Gastroesophageal sphincter (tissue), 4 donors: ENCODE results near the gene KNDC1. TPM values are rescaled to one million over a fixed set of nuclear protein-coding genes. Genes with fewer than 3 reads are reported as not detected.

Experiments used
- ATAC-seq: fragments of 150-250 bp; one replicate; pipeline ENCODE4 v1.9.1; 2016; ENCODE audit warnings: mild to moderate bottlenecking, moderate library complexity
- H3K27ac ChIP-seq, 4 donors: fragments of 200-600 bp; sonication (generic) in 3 of 4; 1 replicate in 3 of 4; 2 replicates in 1 of 4; pipeline ENCODE4 v1.5.1; 2016 to 2019
- H3K27me3 ChIP-seq: fragments of 200-600 bp; sonication (generic); one replicate; pipeline ENCODE4 v1.5.1; 2019
- H3K36me3 ChIP-seq, 2 donors: fragments of 200-600 bp; sonication (generic); one replicate each; pipeline ENCODE4 v1.5.1; 2019; ENCODE audit warnings: control low read depth in 1 of 2
- H3K4me1 ChIP-seq, 3 donors: fragments of 200-600 bp; sonication (generic); 1 replicate in 2 of 3; 2 replicates in 1 of 3; pipeline ENCODE4 v1.5.1; 2016 to 2019; ENCODE audit warnings: control low read depth in 2 of 3
- H3K4me3 ChIP-seq, 2 donors: fragments of 200-600 bp; sonication (generic); one replicate each; pipeline ENCODE4 v1.5.1; 2019; ENCODE audit warnings: mild to moderate bottlenecking in 1 of 2, moderate library complexity in 1 of 2
- H3K9me3 ChIP-seq, 3 donors: fragments of 200-600 bp; sonication (generic); one replicate each; pipeline ENCODE4 v1.5.1; 2017 to 2019; ENCODE audit warnings: control low read depth in 2 of 3
- EP300 ChIP-seq: sonication (generic); formaldehyde crosslinking; IDR thresholded peaks from one replicate; pipeline ENCODE4 v1.6.1; 2017; ENCODE audit warnings: antibody characterized with exemption, mild to moderate bottlenecking
- POLR2A ChIP-seq, 2 donors: fragments of 450-650 bp; IDR thresholded peaks; one replicate each; pipeline ENCODE4 v1.6.1; 2017; ENCODE audit warnings: antibody characterized with exemption in 2 of 2, mild to moderate bottlenecking in 2 of 2, moderate library complexity in 1 of 2
- POLR2AphosphoS5 ChIP-seq: sonication (generic); formaldehyde crosslinking; IDR thresholded peaks from one replicate; pipeline ENCODE4 v1.6.1; 2017; ENCODE audit warnings: antibody characterized with exemption
- WGBS, 2 donors: methylation state at CpG; one replicate each; pipeline ENCODE4 v1.1.5; 2018; ENCODE audit warnings: low coverage in 1 of 2; 5-methylcytosine and 5-hydroxymethylcytosine counted together
- total RNA-seq, 4 donors: library from RNA; depleted of rRNA; stranded (reverse); fragments of >200 nt; gene quantifications; one replicate each; pipeline ENCODE4 v1.1.0, GENCODE V29; 2016
- TF ChIP-seq, protein P1 (sequence below), 4 experiments: fragments of 200-600 bp in 2 of 4; fragments of 450-650 bp in 2 of 4; sonication (generic) in 1 of 4; IDR thresholded peaks; one replicate each; pipeline ENCODE4 v1.5.1; 2017 to 2019; ENCODE audit warnings: antibody characterized with exemption in 4 of 4, mild to moderate bottlenecking in 2 of 4, moderate library complexity in 2 of 4

The KNDC1 gene
- total RNA-seq, 4 donors from 2014 or later, result 0.62 to 3.4 (median 0.98) TPM

DNA sequence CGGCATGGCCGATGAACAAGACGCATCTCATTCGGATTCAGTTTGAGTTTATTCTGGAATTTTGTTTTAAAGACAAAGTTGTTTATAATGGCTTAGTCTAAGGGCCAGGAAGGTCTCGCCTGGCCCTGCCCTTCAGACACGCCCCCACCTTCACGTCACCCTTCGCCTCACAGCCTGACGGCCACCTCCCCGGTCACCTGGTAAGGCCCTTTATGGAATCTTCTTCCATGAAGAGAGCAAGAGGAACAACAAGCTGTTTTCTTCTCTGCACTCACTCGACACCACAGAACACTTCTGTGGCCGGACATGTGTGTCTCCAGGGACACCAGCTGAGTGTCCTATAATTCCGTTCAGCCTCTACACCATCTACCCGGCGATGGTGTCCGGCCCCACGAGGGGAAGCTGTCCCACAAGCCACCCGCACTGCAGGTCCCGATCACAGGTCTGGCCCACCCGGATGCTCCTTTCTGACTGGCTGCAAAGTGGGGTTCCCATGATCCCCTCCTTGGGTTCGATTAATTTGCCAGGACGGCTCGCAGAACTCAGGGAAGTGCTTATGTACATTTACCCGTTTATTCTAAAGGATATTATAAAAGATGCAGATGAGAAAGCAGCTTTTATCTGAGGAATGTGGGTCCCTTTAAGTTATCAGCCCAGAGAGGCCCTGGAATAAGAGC, 17.4 kb upstream of the KNDC1 start:
- WGBS, 2 donors, result 79 to 82% methylated on average over 10 to 15 of the region's 24 CpGs
- no peak overlapping the region for H3K4me3 ChIP-seq
- no peak for ATAC-seq
- no peaks in the 10 kb centered on the region for H3K4me1 ChIP-seq
- H3K36me3 ChIP-seq, result no peaks in the 10 kb centered on the region
- H3K27ac ChIP-seq, result no peak overlapping the region
- TF ChIP-seq EP300, result no peak
- TF ChIP-seq POLR2A (IDR thresholded peaks at IDR 0.05), result no peak
- TF ChIP-seq, protein P1, sequence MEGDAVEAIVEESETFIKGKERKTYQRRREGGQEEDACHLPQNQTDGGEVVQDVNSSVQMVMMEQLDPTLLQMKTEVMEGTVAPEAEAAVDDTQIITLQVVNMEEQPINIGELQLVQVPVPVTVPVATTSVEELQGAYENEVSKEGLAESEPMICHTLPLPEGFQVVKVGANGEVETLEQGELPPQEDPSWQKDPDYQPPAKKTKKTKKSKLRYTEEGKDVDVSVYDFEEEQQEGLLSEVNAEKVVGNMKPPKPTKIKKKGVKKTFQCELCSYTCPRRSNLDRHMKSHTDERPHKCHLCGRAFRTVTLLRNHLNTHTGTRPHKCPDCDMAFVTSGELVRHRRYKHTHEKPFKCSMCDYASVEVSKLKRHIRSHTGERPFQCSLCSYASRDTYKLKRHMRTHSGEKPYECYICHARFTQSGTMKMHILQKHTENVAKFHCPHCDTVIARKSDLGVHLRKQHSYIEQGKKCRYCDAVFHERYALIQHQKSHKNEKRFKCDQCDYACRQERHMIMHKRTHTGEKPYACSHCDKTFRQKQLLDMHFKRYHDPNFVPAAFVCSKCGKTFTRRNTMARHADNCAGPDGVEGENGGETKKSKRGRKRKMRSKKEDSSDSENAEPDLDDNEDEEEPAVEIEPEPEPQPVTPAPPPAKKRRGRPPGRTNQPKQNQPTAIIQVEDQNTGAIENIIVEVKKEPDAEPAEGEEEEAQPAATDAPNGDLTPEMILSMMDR (IDR thresholded peaks at IDR 0.05), result no peak
- TF ChIP-seq POLR2AphosphoS5, result no peak
- H3K27me3 ChIP-seq, result peaks cover 89% of the 10 kb centered on the region
- peaks cover 0 to 11% (median 0%) of the 10 kb centered on the region in 3 donors for H3K9me3 ChIP-seq

DNA sequence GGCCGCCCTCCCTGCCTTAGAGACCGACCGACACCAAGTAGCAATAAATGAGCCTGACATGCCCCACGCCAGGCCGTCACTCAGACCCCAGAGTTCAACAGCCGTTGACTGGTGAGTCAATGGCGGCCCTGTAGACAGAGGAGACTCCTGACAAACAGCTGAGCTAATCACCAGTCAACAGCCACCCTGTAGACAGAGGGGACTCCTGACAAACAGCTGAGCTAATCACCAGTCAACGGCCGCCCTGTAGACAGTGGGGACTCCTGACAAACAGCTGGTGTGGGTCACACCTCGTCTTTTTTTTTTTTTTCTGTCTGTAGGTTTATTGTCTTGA, 16.9 kb upstream of the KNDC1 start:
- Histone ChIP-seq H3K27me3 (peaks cover 85% of the 10 kb centered on the region), H3K4me1 (no peaks in the 10 kb centered on the region), H3K36me3 (no peaks in the 10 kb centered on the region), H3K27ac (no peak overlapping the region), H3K4me3 (no peak overlapping the region), H3K9me3 (peaks cover 0 to 16% (median 0%) of the 10 kb centered on the region in 3 donors)
- no peak for ATAC-seq
- TF ChIP-seq EP300, result no peak
- TF ChIP-seq, protein P1 (IDR thresholded peaks at IDR 0.05), result no peak
- no peak for TF ChIP-seq POLR2A (IDR thresholded peaks at IDR 0.05)
- TF ChIP-seq POLR2AphosphoS5, result no peak
- 65 to 81% methylated on average over 3 to 6 of the region's 10 CpGs for WGBS, 2 donors

DNA sequence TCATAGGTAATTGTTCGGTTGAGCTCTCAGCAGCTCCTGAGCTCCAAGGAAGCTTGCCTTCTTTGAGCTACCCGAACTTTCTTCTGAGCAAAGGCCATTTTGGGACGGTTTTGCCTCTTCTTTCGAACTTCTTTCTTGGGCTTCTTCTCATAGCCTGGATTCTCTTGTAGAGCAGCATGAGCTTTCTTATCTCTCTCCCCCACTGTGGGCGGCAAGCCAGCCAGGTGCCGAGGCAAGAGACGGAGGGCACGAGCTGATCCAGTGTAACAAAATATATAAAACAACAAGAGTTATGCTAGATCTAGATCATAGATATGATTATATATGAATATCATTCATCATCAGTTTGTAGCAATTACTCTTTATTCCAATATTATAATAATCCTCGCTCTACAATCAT, 16.5 kb upstream of the KNDC1 start:
- H3K27ac ChIP-seq, result no peak overlapping the region
- no peaks in the 10 kb centered on the region for H3K36me3 ChIP-seq
- no peak for ATAC-seq
- no peaks in the 10 kb centered on the region for H3K4me1 ChIP-seq
- peaks cover 0 to 20% (median 0%) of the 10 kb centered on the region in 3 donors for H3K9me3 ChIP-seq
- TF ChIP-seq POLR2AphosphoS5, result no peak
- TF ChIP-seq POLR2A (IDR thresholded peaks at IDR 0.05), result no peak
- TF ChIP-seq EP300, result no peak
- TF ChIP-seq, protein P1 (IDR thresholded peaks at IDR 0.05), result no peak
- 37% methylated on average over 9 of the region's 9 CpGs; no CpG with 5 or more reads in 1 of the 2 donors for whole genome bisulfite sequencing, 2 donors
- H3K4me3 ChIP-seq, result no peak overlapping the region
- H3K27me3 ChIP-seq, result peaks cover 86% of the 10 kb centered on the region

DNA sequence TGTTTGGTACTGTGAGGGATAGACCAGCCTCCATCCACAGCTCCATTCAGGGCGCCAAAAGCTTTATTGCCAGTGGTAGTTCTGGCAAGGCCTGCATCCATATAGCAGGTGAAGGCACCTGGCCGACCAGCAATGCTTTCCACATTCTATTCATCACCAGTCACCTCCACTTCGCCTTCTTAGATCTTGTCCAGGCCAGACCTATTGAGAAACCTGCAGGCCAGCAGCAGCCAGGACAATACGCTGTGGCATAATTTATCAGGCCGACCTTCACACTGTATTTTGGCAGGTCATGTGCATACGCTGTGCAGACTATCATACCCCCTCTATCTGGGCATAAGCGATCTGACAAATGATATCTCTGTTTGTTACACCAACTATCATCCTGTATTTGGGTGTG, 15.2 kb upstream of the KNDC1 start:
- ATAC-seq, result no peak
- Histone ChIP-seq H3K9me3 (peaks cover 0 to 26% (median 0%) of the 10 kb centered on the region in 3 donors), H3K36me3 (no peaks in the 10 kb centered on the region), H3K4me1 (no peaks in the 10 kb centered on the region), H3K4me3 (no peak overlapping the region), H3K27ac (no peak overlapping the region), H3K27me3 (peaks cover 86% of the 10 kb centered on the region)
- TF ChIP-seq POLR2AphosphoS5 (no peak), EP300 (no peak), POLR2A (IDR thresholded peaks at IDR 0.05) (no peak)
- TF ChIP-seq, protein P1 (IDR thresholded peaks at IDR 0.05), result no peak
- WGBS, 2 donors, result 86 to 90% methylated on average over 2 to 7 of the region's 7 CpGs

DNA sequence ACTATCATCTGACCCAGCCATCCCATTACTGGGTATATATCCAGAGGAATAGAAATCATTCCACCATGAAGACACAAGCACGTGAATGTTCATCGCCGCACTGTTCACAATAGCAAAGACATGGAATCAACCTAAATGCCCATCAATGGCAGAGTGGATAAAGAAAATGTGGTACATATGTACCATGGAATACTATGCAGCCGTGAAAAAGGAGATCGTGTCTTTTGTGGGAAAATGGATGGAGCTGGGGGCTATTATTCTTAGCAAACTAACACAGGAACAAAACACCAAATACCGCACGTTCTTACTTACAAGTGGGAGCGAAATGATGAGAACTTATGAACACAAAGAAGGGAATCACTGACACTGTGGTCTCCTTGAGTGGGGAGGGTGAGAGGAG, 9.8 kb upstream of the KNDC1 start:
- Histone ChIP-seq H3K27ac (no peak overlapping the region), H3K4me1 (no peaks in the 10 kb centered on the region), H3K4me3 (no peak overlapping the region), H3K9me3 (peaks cover 0 to 26% (median 0%) of the 10 kb centered on the region in 3 donors), H3K36me3 (no peaks in the 10 kb centered on the region), H3K27me3 (peaks cover 41% of the 10 kb centered on the region)
- no peak for ATAC-seq
- TF ChIP-seq, protein P1 (IDR thresholded peaks at IDR 0.05), result no peak
- TF ChIP-seq POLR2A (IDR thresholded peaks at IDR 0.05), result no peak
- TF ChIP-seq POLR2AphosphoS5, result no peak
- TF ChIP-seq EP300, result no peak
- 94% methylated on average over 8 of the region's 8 CpGs for WGBS, 2 donors
